Activated CD8-positive, alpha-beta T cell treated with anti-CD3 and anti-CD28 coated beads, Interleukin-2, amount 10 ng/mL, durations not matched to agents 7 days and 5 days (primary cell): ENCODE results near the gene SLU7. TPM values are rescaled to one million over a fixed set of nuclear protein-coding genes. Genes with fewer than 3 reads are reported as not detected.
A peak's percentile ranks its signal among the peaks of the same experiment; 100 is the strongest.
"Not testable (repeated sequence)": the region's sequence is repeated elsewhere in the genome, so short reads cannot be mapped to it uniquely, and the experiment has no call there.

ENCODE experiments used
- ATAC-seq: fragments of 150-1000 bp; cut with Tn5 transposase; one replicate; pipeline ENCODE4 v1.10.0; 2021; ENCODE audit warnings: moderate library complexity
- CTCF ChIA-PET: fragments of 350-600 bp; sonication (Branson Sonifier 250); formaldehyde crosslinking; loops from one replicate; lab custom pipeline; 2021; ENCODE audit warnings: antibody characterized with exemption; lab: Charles Lee
- POLR2A ChIA-PET: fragments of 350-600 bp; sonication (Branson Sonifier 250); formaldehyde crosslinking; loops from one replicate; lab custom pipeline; 2021; ENCODE audit warnings: antibody characterized with exemption; lab: Charles Lee
- DNase-seq: peaks from one replicate; pipeline ENCODE4 v3.0.0-alpha.2; 2020
- H3K27ac Mint-ChIP-seq: one replicate; pipeline ENCODE4 v1.8.0; 2021; ENCODE audit warnings: mild to moderate bottlenecking, mixed read lengths
- H3K27me3 Mint-ChIP-seq: one replicate; pipeline ENCODE4 v1.8.0; 2021; ENCODE audit warnings: low read depth, mixed read lengths
- H3K36me3 Mint-ChIP-seq: one replicate; pipeline ENCODE4 v1.8.0; 2021; ENCODE audit warnings: low read depth, mixed read lengths
- H3K4me1 Mint-ChIP-seq: one replicate; pipeline ENCODE4 v1.8.0; 2021; ENCODE audit warnings: low read depth, mixed read lengths
- H3K4me3 Mint-ChIP-seq: one replicate; pipeline ENCODE4 v1.8.0; 2021; ENCODE audit warnings: mild to moderate bottlenecking, mixed read lengths
- H3K9me3 Mint-ChIP-seq: one replicate; pipeline ENCODE4 v1.8.0; 2022; ENCODE audit warnings: mixed read lengths; ENCODE audit not compliant: insufficient read depth
- total RNA-seq, 2 experiments: library from RNA; stranded (reverse); gene quantifications; one replicate each; pipeline ENCODE4 v1.2.3, GENCODE V29; 2021

Gene SLU7
- total RNA-seq, 2 experiments from 2014 or later: 41.0 to 46.9 TPM

GRCh38 chr5:160437271-160437670 lies 18.4 kb upstream of the SLU7 start:
- no peak for DNase-seq

GRCh38 chr5:160436661-160437060 lies 17.8 kb upstream of the SLU7 start:
- H3K27ac Mint-ChIP-seq, H3K4me3 Mint-ChIP-seq, H3K36me3 Mint-ChIP-seq, H3K9me3 Mint-ChIP-seq, DNase-seq, POLR2A ChIA-PET, ATAC-seq: not testable (repeated sequence)
- peaks cover 34% of the 10 kb centered on the region for H3K4me1 Mint-ChIP-seq
- CTCF ChIA-PET: interaction anchor here (1.1 to 7.7 kb wide), 4 partner anchors 11 to 38 kb away, joined by 3 to 295 read pairs (median 128); partner anchors contain the start of gene PTTG1
- H3K27me3 Mint-ChIP-seq: peaks cover 15% of the 10 kb centered on the region

More at GRCh38 chr5:160437271-160437670, 18.4 kb upstream of the SLU7 start:
- no peak for ATAC-seq
- no peak overlapping the region for H3K27ac Mint-ChIP-seq
- H3K27me3 Mint-ChIP-seq: peaks cover 15% of the 10 kb centered on the region
- H3K9me3 Mint-ChIP-seq: no peaks in the 10 kb centered on the region
- ChIA-PET CTCF (interaction anchor here (1.2 to 7.7 kb wide), 9 partner anchors 11 to 96 kb away, joined by 3 to 295 read pairs (median 54); partner anchors contain the start of gene PTTG1), POLR2A (no interaction called here)
- peaks cover 40% of the 10 kb centered on the region for H3K4me1 Mint-ChIP-seq
- no peak overlapping the region for H3K4me3 Mint-ChIP-seq
- H3K36me3 Mint-ChIP-seq: no peaks in the 10 kb centered on the region

GRCh38 chr5:160436017-160436416 lies 17.1 kb upstream of the SLU7 start:
- H3K4me1 Mint-ChIP-seq: peaks cover 27% of the 10 kb centered on the region
- CTCF ChIA-PET: interaction anchor here (0.9 to 1.3 kb wide), 3 partner anchors 18 to 91 kb away, joined by 3 read pairs; no protein-coding TSS in a partner anchor
- peaks cover 15% of the 10 kb centered on the region for H3K27me3 Mint-ChIP-seq
- no peak overlapping the region for H3K4me3 Mint-ChIP-seq
- POLR2A ChIA-PET: no interaction called here
- ATAC-seq: no peak
- DNase-seq: no peak
- H3K9me3 Mint-ChIP-seq: no peaks in the 10 kb centered on the region
- peaks cover 2% of the 10 kb centered on the region for H3K36me3 Mint-ChIP-seq
- H3K27ac Mint-ChIP-seq: no peak overlapping the region

GRCh38 chr5:160435532-160435931 lies 16.7 kb upstream of the SLU7 start:
- ChIA-PET CTCF (interaction anchor here (0.9 to 1.3 kb wide), 3 partner anchors 18 to 92 kb away, joined by 3 read pairs; no protein-coding TSS in a partner anchor), POLR2A (no interaction called here)
- H3K4me3 Mint-ChIP-seq: no peak overlapping the region
- no peak overlapping the region for H3K27ac Mint-ChIP-seq
- peaks cover 23% of the 10 kb centered on the region for H3K4me1 Mint-ChIP-seq
- no peak for DNase-seq
- no peaks in the 10 kb centered on the region for H3K9me3 Mint-ChIP-seq
- H3K36me3 Mint-ChIP-seq: peaks cover 2% of the 10 kb centered on the region
- peaks cover 15% of the 10 kb centered on the region for H3K27me3 Mint-ChIP-seq
- ATAC-seq: no peak

GRCh38 chr5:160434022-160434531 lies 15.2 kb upstream of the SLU7 start:
- H3K27ac Mint-ChIP-seq: no peak overlapping the region
- peaks cover 8% of the 10 kb centered on the region for H3K36me3 Mint-ChIP-seq
- H3K4me1 Mint-ChIP-seq: peaks cover 13% of the 10 kb centered on the region
- ChIA-PET POLR2A (no interaction called here), CTCF (interaction anchor here (1.2 kb wide), 1 partner anchor 10 kb away, joined by 3 read pairs; no protein-coding TSS in a partner anchor)
- H3K9me3 Mint-ChIP-seq: no peaks in the 10 kb centered on the region
- H3K27me3 Mint-ChIP-seq: peaks cover 15% of the 10 kb centered on the region
- ATAC-seq: no peak
- DNase-seq: no peak
- H3K4me3 Mint-ChIP-seq: no peak overlapping the region

GRCh38 chr5:160432787-160433186 lies 13.9 kb upstream of the SLU7 start:
- POLR2A ChIA-PET: no interaction called here
- ATAC-seq (no peak), DNase-seq (no peak)
- peaks cover 15% of the 10 kb centered on the region for H3K27me3 Mint-ChIP-seq
- no peak overlapping the region for H3K27ac Mint-ChIP-seq
- peaks cover 4% of the 10 kb centered on the region for H3K4me1 Mint-ChIP-seq
- no peak overlapping the region for H3K4me3 Mint-ChIP-seq
- H3K9me3 Mint-ChIP-seq: no peaks in the 10 kb centered on the region
- CTCF ChIA-PET: interaction anchor here (1.2 kb wide), 1 partner anchor 9 kb away, joined by 3 read pairs; no protein-coding TSS in a partner anchor
- H3K36me3 Mint-ChIP-seq: peaks cover 21% of the 10 kb centered on the region

GRCh38 chr5:160432196-160432595 lies 13.3 kb upstream of the SLU7 start:
- ATAC-seq (no peak), DNase-seq (no peak)
- POLR2A ChIA-PET: no interaction called here
- peaks cover 27% of the 10 kb centered on the region for H3K36me3 Mint-ChIP-seq
- H3K9me3 Mint-ChIP-seq: no peaks in the 10 kb centered on the region
- CTCF ChIA-PET: no interaction called here
- H3K4me1 Mint-ChIP-seq: peaks cover 4% of the 10 kb centered on the region
- H3K4me3 Mint-ChIP-seq: no peak overlapping the region
- H3K27ac Mint-ChIP-seq: no peak overlapping the region
- peaks cover 15% of the 10 kb centered on the region for H3K27me3 Mint-ChIP-seq

GRCh38 chr5:160427607-160428006 lies 8.7 kb upstream of the SLU7 start:
- POLR2A ChIA-PET: interaction anchor here (2.1 kb wide), 1 partner anchor 40 kb away, joined by 4 read pairs; no protein-coding TSS in a partner anchor
- Mint-ChIP-seq H3K27ac (no peak overlapping the region), H3K36me3 (peaks cover 62% of the 10 kb centered on the region)

GRCh38 chr5:160423099-160423498 lies 4.2 kb upstream of the SLU7 start:
- ATAC-seq (no peak), DNase-seq (no peak)
- Mint-ChIP-seq H3K36me3 (peaks cover 54% of the 10 kb centered on the region), H3K9me3 (no peaks in the 10 kb centered on the region), H3K27me3 (no peaks in the 10 kb centered on the region), H3K4me3 (peak overlapping the region; percentile 93), H3K4me1 (peaks cover 59% of the 10 kb centered on the region), H3K27ac (no peak overlapping the region)
- ChIA-PET CTCF (interaction anchor here (1.1 to 9.8 kb wide), 6 partner anchors 17 to 1215 kb away, joined by 3 to 202 read pairs (median 6); no protein-coding TSS in a partner anchor), POLR2A (interaction anchor here (0.6 to 1.4 kb wide), 2 partner anchors 46 to 299 kb away, joined by 3 to 4 read pairs; no protein-coding TSS in a partner anchor)

More at GRCh38 chr5:160427607-160428006, 8.7 kb upstream of the SLU7 start:
- Mint-ChIP-seq H3K4me1 (peaks cover 31% of the 10 kb centered on the region), H3K4me3 (no peak overlapping the region), H3K9me3 (no peaks in the 10 kb centered on the region), H3K27me3 (no peaks in the 10 kb centered on the region)
- DNase-seq (no peak), ATAC-seq (no peak)
- CTCF ChIA-PET: interaction anchor here (9.8 kb wide), 1 partner anchor 12 kb away, joined by 202 read pairs; no protein-coding TSS in a partner anchor

- peaks cover 48% of the 10 kb centered on the region for H3K36me3 Mint-ChIP-seq
- H3K27me3 Mint-ChIP-seq: no peaks in the 10 kb centered on the region
- peak; percentile 92 for DNase-seq
- POLR2A ChIA-PET: interaction anchor here (1.4 to 1.8 kb wide), 5 partner anchors 17 to 51 kb away, joined by 4 to 17 read pairs (median 5); no protein-coding TSS in a partner anchor
- H3K27ac Mint-ChIP-seq: peak within 1 kb of the TSS; percentile 94
- no peaks in the 10 kb centered on the region for H3K9me3 Mint-ChIP-seq
- ATAC-seq: peak; percentile 75
- peak within 1 kb of the TSS; percentile 93 for H3K4me3 Mint-ChIP-seq
- CTCF ChIA-PET: interaction anchor here (0.9 to 9.8 kb wide), 4 partner anchors 18 to 1213 kb away, joined by 3 to 202 read pairs (median 4); no protein-coding TSS in a partner anchor
- H3K4me1 Mint-ChIP-seq: peaks cover 70% of the 10 kb centered on the region
Measured at GRCh38 chr5:160421625-160422258, 2.9 kb upstream of the SLU7 start, which contains the start of gene PTTG1. Gene PTTG1, plus strand, starts transcription at chr5:160421855. Its CDS starts 458 bp downstream, at chr5:160422313.

GRCh38 chr5:160420331-160420610 lies 1.4 kb upstream of the SLU7 start:
- H3K4me3 Mint-ChIP-seq: peak overlapping the region; percentile 100
- H3K27ac Mint-ChIP-seq: peak overlapping the region; percentile 99
- peaks cover 43% of the 10 kb centered on the region for H3K36me3 Mint-ChIP-seq
- ATAC-seq: no peak
- CTCF ChIA-PET: interaction anchor here (1.1 to 3.8 kb wide), 3 partner anchors 19 to 49 kb away, joined by 3 to 56 read pairs (median 17); no protein-coding TSS in a partner anchor
- peaks cover 77% of the 10 kb centered on the region for H3K4me1 Mint-ChIP-seq
- no peaks in the 10 kb centered on the region for H3K27me3 Mint-ChIP-seq
- POLR2A ChIA-PET: interaction anchor here (1.9 to 3.2 kb wide), 4 partner anchors 19 to 411 kb away, joined by 8 to 21 read pairs (median 12); partner anchors contain the start of gene TTC1
- no peak for DNase-seq
- H3K9me3 Mint-ChIP-seq: no peaks in the 10 kb centered on the region
